Measurements from ENCODE around the gene KCTD1.

- no peak for TF ChIP-seq POLR2A (IDR thresholded peaks at IDR 0.05)
- TF ChIP-seq CTCF (IDR thresholded peaks at IDR 0.05), result no peak
Measured at GRCh38 chr18:26488417-26489009, 59.8 kb downstream of the KCTD1 start.

Measured in body of pancreas (tissue), 4 donors.